ENCODE measurements around the gene JADE1.
A peak's percentile ranks its signal among the peaks of the same experiment; 100 is the strongest.

Gene JADE1

DNA sequence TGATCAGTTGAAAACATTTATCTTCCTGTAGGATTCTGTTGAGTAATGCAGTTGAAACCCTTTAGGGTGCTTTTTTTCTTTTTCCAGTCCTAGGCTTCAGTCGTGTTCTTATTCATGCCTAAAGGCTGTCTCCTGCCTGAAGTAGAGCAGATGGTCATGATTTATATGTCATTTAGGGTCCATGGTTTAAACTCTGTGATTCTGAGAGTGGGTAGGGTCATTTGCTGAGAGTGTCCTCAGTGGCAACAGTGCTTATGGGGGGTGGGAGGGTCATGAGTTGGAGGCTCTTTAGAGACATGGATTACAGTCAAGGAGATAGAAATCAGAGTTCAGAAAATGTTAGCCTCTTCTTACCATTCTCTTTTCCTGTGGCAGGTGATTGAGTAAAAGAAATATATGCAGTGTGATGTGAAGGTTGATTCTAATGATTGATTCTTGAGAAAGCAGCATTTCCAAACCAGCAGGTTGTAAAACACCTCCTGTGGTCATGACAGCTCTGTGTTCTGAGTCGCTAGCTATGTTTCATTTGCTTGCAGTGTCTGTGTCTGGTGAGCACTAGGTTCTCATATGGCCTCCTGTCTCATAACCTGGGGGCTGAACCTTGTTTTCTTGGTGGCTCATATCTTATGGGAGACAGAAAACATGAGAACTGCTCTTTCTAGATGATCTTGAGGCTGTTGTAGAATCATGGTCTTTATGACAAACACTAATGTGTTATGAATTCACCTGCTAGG is 60.4 kb downstream of the JADE1 start:
- TF ChIP-seq, protein P1, sequence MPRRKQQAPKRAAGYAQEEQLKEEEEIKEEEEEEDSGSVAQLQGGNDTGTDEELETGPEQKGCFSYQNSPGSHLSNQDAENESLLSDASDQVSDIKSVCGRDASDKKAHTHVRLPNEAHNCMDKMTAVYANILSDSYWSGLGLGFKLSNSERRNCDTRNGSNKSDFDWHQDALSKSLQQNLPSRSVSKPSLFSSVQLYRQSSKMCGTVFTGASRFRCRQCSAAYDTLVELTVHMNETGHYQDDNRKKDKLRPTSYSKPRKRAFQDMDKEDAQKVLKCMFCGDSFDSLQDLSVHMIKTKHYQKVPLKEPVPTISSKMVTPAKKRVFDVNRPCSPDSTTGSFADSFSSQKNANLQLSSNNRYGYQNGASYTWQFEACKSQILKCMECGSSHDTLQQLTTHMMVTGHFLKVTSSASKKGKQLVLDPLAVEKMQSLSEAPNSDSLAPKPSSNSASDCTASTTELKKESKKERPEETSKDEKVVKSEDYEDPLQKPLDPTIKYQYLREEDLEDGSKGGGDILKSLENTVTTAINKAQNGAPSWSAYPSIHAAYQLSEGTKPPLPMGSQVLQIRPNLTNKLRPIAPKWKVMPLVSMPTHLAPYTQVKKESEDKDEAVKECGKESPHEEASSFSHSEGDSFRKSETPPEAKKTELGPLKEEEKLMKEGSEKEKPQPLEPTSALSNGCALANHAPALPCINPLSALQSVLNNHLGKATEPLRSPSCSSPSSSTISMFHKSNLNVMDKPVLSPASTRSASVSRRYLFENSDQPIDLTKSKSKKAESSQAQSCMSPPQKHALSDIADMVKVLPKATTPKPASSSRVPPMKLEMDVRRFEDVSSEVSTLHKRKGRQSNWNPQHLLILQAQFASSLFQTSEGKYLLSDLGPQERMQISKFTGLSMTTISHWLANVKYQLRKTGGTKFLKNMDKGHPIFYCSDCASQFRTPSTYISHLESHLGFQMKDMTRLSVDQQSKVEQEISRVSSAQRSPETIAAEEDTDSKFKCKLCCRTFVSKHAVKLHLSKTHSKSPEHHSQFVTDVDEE (CRISPR knock-in tag; IDR thresholded peaks at IDR 0.05), result no peak
- TF ChIP-seq, protein P2, sequence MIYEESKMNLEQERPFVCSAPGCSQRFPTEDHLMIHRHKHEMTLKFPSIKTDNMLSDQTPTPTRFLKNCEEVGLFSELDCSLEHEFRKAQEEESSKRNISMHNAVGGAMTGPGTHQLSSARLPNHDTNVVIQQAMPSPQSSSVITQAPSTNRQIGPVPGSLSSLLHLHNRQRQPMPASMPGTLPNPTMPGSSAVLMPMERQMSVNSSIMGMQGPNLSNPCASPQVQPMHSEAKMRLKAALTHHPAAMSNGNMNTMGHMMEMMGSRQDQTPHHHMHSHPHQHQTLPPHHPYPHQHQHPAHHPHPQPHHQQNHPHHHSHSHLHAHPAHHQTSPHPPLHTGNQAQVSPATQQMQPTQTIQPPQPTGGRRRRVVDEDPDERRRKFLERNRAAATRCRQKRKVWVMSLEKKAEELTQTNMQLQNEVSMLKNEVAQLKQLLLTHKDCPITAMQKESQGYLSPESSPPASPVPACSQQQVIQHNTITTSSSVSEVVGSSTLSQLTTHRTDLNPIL (CRISPR knock-in tag; IDR thresholded peaks at IDR 0.05; ENCODE audit: low read depth), result no peak
- TF ChIP-seq TCF4 (CRISPR knock-in tag; IDR thresholded peaks at IDR 0.05; ENCODE audit: borderline replicate concordance) (no peak), ZNF565 (CRISPR knock-in tag; conservative IDR thresholded peaks at IDR 0.05; ENCODE audit: low read depth) (no peak), ZFP3 (CRISPR knock-in tag; IDR thresholded peaks at IDR 0.05) (no peak), SNAI2 (CRISPR knock-in tag; IDR thresholded peaks at IDR 0.05) (no peak), ARNTL (CRISPR knock-in tag; IDR thresholded peaks at IDR 0.05; ENCODE audit: borderline replicate concordance, low read depth) (no peak), CSDC2 (CRISPR knock-in tag; IDR thresholded peaks at IDR 0.05) (no peak), ESRRG (CRISPR knock-in tag; IDR thresholded peaks at IDR 0.05) (no peak), OSR1 (CRISPR knock-in tag; IDR thresholded peaks at IDR 0.05) (no peak), ZC3H10 (CRISPR knock-in tag; IDR thresholded peaks at IDR 0.05) (no peak), RARB (CRISPR knock-in tag; IDR thresholded peaks at IDR 0.05) (no peak), ZNF8 (CRISPR knock-in tag; IDR thresholded peaks at IDR 0.05) (no peak), BACH2 (CRISPR knock-in tag; IDR thresholded peaks at IDR 0.05; ENCODE audit: borderline replicate concordance) (no peak), TOX (CRISPR knock-in tag; IDR thresholded peaks at IDR 0.05; ENCODE audit: borderline replicate concordance) (no peak), ISL1 (CRISPR knock-in tag; IDR thresholded peaks at IDR 0.05) (no peak)
- TF ChIP-seq, protein P3, sequence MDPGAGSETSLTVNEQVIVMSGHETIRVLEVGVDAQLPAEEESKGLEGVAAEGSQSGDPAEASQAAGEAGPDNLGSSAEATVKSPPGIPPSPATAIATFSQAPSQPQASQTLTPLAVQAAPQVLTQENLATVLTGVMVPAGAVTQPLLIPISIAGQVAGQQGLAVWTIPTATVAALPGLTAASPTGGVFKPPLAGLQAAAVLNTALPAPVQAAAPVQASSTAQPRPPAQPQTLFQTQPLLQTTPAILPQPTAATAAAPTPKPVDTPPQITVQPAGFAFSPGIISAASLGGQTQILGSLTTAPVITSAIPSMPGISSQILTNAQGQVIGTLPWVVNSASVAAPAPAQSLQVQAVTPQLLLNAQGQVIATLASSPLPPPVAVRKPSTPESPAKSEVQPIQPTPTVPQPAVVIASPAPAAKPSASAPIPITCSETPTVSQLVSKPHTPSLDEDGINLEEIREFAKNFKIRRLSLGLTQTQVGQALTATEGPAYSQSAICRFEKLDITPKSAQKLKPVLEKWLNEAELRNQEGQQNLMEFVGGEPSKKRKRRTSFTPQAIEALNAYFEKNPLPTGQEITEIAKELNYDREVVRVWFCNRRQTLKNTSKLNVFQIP (CRISPR knock-in tag; IDR thresholded peaks at IDR 0.05; ENCODE audit: borderline replicate concordance, low read depth), result no peak
- TF ChIP-seq, protein P4, sequence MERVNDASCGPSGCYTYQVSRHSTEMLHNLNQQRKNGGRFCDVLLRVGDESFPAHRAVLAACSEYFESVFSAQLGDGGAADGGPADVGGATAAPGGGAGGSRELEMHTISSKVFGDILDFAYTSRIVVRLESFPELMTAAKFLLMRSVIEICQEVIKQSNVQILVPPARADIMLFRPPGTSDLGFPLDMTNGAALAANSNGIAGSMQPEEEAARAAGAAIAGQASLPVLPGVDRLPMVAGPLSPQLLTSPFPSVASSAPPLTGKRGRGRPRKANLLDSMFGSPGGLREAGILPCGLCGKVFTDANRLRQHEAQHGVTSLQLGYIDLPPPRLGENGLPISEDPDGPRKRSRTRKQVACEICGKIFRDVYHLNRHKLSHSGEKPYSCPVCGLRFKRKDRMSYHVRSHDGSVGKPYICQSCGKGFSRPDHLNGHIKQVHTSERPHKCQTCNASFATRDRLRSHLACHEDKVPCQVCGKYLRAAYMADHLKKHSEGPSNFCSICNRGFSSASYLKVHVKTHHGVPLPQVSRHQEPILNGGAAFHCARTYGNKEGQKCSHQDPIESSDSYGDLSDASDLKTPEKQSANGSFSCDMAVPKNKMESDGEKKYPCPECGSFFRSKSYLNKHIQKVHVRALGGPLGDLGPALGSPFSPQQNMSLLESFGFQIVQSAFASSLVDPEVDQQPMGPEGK (CRISPR knock-in tag; IDR thresholded peaks at IDR 0.05; ENCODE audit: borderline replicate concordance), result no peak
- ATAC-seq, result no peak

DNA sequence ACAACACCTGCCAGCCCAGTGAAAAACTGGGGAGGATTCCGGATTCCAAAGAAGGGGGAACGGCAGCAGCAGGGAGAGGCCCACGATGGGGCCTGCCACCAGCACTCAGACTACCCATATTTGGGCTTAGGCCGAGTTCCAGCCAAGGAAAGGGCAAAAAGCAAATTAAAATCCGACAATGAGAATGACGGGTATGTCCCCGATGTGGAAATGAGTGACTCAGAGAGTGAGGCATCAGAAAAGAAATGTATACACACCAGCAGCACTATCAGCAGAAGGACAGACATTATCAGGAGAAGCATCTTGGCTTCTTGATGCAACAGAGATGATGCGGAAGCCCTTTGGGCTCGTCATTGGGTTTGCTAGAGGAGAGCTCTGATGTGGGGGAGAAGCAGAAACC is 62.4 kb downstream of the JADE1 start:
- peak; percentile 56 for ATAC-seq
- TF ChIP-seq TCF4 (CRISPR knock-in tag; IDR thresholded peaks at IDR 0.05; ENCODE audit: borderline replicate concordance), result no peak
- no peak for TF ChIP-seq TOX (CRISPR knock-in tag; IDR thresholded peaks at IDR 0.05; ENCODE audit: borderline replicate concordance)
- TF ChIP-seq, protein P5, sequence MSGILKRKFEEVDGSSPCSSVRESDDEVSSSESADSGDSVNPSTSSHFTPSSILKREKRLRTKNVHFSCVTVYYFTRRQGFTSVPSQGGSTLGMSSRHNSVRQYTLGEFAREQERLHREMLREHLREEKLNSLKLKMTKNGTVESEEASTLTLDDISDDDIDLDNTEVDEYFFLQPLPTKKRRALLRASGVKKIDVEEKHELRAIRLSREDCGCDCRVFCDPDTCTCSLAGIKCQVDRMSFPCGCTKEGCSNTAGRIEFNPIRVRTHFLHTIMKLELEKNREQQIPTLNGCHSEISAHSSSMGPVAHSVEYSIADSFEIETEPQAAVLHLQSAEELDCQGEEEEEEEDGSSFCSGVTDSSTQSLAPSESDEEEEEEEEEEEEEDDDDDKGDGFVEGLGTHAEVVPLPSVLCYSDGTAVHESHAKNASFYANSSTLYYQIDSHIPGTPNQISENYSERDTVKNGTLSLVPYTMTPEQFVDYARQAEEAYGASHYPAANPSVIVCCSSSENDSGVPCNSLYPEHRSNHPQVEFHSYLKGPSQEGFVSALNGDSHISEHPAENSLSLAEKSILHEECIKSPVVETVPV (CRISPR knock-in tag; IDR thresholded peaks at IDR 0.05), result no peak
- no peak for TF ChIP-seq SNAI2 (CRISPR knock-in tag; IDR thresholded peaks at IDR 0.05)
- TF ChIP-seq CSDC2 (CRISPR knock-in tag; IDR thresholded peaks at IDR 0.05), result no peak
- TF ChIP-seq, protein P3 (CRISPR knock-in tag; IDR thresholded peaks at IDR 0.05; ENCODE audit: borderline replicate concordance, low read depth), result no peak
- TF ChIP-seq, protein P1 (CRISPR knock-in tag; IDR thresholded peaks at IDR 0.05), result no peak
- no peak for TF ChIP-seq ZNF70 (CRISPR knock-in tag; IDR thresholded peaks at IDR 0.05)
- TF ChIP-seq, protein P2 (CRISPR knock-in tag; IDR thresholded peaks at IDR 0.05; ENCODE audit: low read depth), result no peak
- TF ChIP-seq ZFP30 (CRISPR knock-in tag; IDR thresholded peaks at IDR 0.05), result no peak
- TF ChIP-seq ZNF8 (CRISPR knock-in tag; IDR thresholded peaks at IDR 0.05), result no peak
- no peak for TF ChIP-seq ARNTL (CRISPR knock-in tag; IDR thresholded peaks at IDR 0.05; ENCODE audit: borderline replicate concordance, low read depth)
